Measurements from ENCODE around the gene RGS19. TPM values are rescaled to one million over a fixed set of nuclear protein-coding genes. Genes with fewer than 3 reads are reported as not detected.

The RGS19 gene
- total RNA-seq, 1 experiment from 2014 or later: 43.2 TPM

- Histone ChIP-seq H2AFZ (ENCODE audit: low read length) (no peak overlapping the region), H3K9ac (ENCODE audit: low read length) (no peak overlapping the region), H3K4me2 (ENCODE audit: low read length) (no peak overlapping the region), H3K79me2 (ENCODE audit: low read length) (no peaks in the 10 kb centered on the region), H3K27ac (ENCODE audit: low read length) (no peak overlapping the region), H3F3A (ENCODE audit: low read length, unreplicated experiment) (no peaks in the 10 kb centered on the region), H3K4me3 (ENCODE audit: low read length) (no peak overlapping the region), H3K4me1 (ENCODE audit: insufficient read depth, low read length) (no peaks in the 10 kb centered on the region), H3K36me3 (ENCODE audit: low read depth, low read length) (peaks cover 13% of the 10 kb centered on the region; the same call in 1 of the 2 replicates), H4K20me1 (ENCODE audit: low read length) (no peaks in the 10 kb centered on the region), H3K9me3 (ENCODE audit: low read length) (no peaks in the 10 kb centered on the region), H3K27me3 (ENCODE audit: low read length) (no peaks in the 10 kb centered on the region), H3K9me2 (replicated peaks; ENCODE audit: low read length) (no peaks in the 10 kb centered on the region)
- CTCF ChIA-PET: no interaction called here
- ATAC-seq: no peak
- intact Hi-C loops (cut with micrococcal nuclease): no loop called here
- BruUV-seq (replicated peaks): no TSS peak
- no peak for DNase-seq
- TF ChIP-seq CTCF (conservative IDR thresholded peaks at IDR 0.05; ENCODE audit: low read depth, low read length) (no peak), EZH2phosphoT487 (IDR thresholded peaks at IDR 0.05; ENCODE audit: borderline replicate concordance, low read length) (no peak), EZH2 (IDR thresholded peaks at IDR 0.05; ENCODE audit: low read length, unreplicated experiment) (no peak)
- POLR2A ChIA-PET (ENCODE audit: unreplicated experiment): no interaction called here
Measured at GRCh38 chr20:64032706-64033624, 46.4 kb downstream of the RGS19 start.

- no peaks in the 10 kb centered on the region for H3K4me1 ChIP-seq (ENCODE audit: insufficient read depth, low read length)
- H3K27ac ChIP-seq (ENCODE audit: low read length): no peak overlapping the region
- TF ChIP-seq EZH2phosphoT487 (IDR thresholded peaks at IDR 0.05; ENCODE audit: borderline replicate concordance, low read length): no peak
- no peak for TF ChIP-seq EZH2 (IDR thresholded peaks at IDR 0.05; ENCODE audit: low read length, unreplicated experiment)
- no peak for TF ChIP-seq CTCF (conservative IDR thresholded peaks at IDR 0.05; ENCODE audit: low read depth, low read length)
- no peaks in the 10 kb centered on the region for H3K9me3 ChIP-seq (ENCODE audit: low read length)
- peaks cover 23% of the 10 kb centered on the region for H3K36me3 ChIP-seq (ENCODE audit: low read depth, low read length)
- no peaks in the 10 kb centered on the region for H3F3A ChIP-seq (ENCODE audit: low read length, unreplicated experiment)
- intact Hi-C loops (cut with micrococcal nuclease): no loop called here
- H3K4me3 ChIP-seq (ENCODE audit: low read length): no peak overlapping the region
- H2AFZ ChIP-seq (ENCODE audit: low read length): no peak overlapping the region
- BruUV-seq (replicated peaks): no TSS peak
- H3K27me3 ChIP-seq (ENCODE audit: low read length): no peaks in the 10 kb centered on the region
- no peak overlapping the region for H3K4me2 ChIP-seq (ENCODE audit: low read length)
- H4K20me1 ChIP-seq (ENCODE audit: low read length): no peaks in the 10 kb centered on the region
- H3K9me2 ChIP-seq (replicated peaks; ENCODE audit: low read length): no peaks in the 10 kb centered on the region
- ATAC-seq: no peak
- no peak overlapping the region for H3K9ac ChIP-seq (ENCODE audit: low read length)
- CTCF ChIA-PET: no interaction called here
- no peaks in the 10 kb centered on the region for H3K79me2 ChIP-seq (ENCODE audit: low read length)
- POLR2A ChIA-PET (ENCODE audit: unreplicated experiment): no interaction called here
- DNase-seq: no peak
Measured at GRCh38 chr20:64031822-64032314, 47.5 kb downstream of the RGS19 start.

Measured in PC-3 (cell line).